Measurements from ENCODE around the gene ZSWIM8.

- no peak for TF ChIP-seq CTCF (IDR thresholded peaks at IDR 0.05)
- no peak for TF ChIP-seq POLR2A (IDR thresholded peaks at IDR 0.05)
Measured at GRCh38 chr10:73843261-73843660, 57.9 kb downstream of the ZSWIM8 start.

Measured in testis (tissue), 2 donors.